NCI-H2081 treated with DMSO at 0.1 percent for 48 hours (cell line): ENCODE measurements around the gene MLLT10.
"Not testable (repeated sequence)": the region's sequence is repeated elsewhere in the genome, so short reads cannot be mapped to it uniquely, and the experiment has no call there.

ENCODE experiments used
- DNase-seq: peaks from one replicate; lab custom pipeline; 2025; lab: John Stamatoyannopoulos, UW

MLLT10 gene

DNA sequence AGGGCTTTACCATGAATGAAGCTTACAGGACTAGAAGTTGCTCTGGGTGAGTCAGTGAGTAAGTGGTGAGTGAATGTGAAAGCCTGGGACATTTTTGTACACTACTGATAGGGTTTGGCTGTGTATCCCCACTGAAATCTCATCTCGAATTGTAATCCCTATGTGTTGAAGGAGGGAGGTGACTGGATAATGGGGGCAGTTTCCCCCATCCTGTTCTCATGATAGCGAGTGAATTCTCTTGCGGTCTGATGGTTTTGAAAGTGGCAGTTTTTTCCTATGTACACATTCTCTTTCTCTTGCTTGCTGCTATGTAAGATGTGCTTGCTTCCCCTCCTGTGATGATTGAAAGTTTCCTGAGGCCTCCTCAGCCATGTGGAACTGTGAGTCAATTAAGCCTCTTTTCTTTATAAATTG, 47.4 kb downstream of the MLLT10 start:
- DNase-seq, result not testable (repeated sequence)

DNA sequence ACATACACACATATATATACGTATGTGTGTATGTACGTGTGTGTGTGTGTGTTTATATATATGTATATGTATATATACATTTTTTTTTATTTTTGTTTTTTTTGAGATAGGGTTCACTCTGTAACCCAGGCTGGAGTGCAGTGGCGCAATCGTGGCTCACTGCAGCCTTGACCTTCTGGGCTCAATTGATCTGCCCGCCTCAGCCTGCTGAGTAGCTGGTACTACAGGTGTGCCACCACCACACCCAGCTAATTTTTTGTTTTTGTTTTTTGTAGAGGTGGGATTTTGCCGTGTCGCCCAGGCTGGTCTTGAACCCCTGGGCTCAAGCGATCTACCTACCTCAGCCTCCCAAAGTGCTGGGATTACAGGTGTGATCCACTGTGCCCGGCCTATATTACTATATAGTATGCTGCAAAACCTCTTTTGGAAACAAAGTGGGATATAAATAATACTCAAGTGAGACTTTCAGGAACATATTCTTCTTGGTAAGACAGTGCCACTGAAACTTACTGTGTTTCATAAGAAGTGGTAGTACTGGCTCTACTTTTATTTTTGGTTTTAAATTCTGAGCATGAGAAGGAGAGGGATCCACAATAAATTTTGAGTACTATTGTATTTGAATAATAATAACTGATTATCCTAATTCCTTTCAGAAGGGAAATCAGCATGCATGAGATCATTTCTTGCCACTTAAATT, 51.0 kb downstream of the MLLT10 start:
- no peak for DNase-seq

DNA sequence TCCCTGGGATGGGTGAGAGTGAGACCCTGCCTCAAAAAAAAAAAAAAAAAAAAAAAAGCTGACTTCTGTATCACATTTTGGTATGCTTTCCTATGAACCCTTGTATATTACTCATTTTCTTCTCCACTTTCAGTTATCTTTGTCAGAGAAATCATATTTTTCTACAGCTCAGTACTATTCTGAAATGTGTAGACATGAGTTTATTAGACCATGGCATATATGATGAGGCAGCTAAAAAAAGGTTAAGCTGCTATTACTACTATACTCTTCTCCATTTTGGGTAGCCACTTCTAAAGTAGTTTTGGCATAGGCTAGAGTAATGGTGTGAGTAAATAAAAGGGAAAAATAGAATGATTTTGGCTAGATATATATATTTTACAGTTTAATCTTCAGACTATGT, 53.4 kb downstream of the MLLT10 start:
- DNase-seq, result no peak

DNA sequence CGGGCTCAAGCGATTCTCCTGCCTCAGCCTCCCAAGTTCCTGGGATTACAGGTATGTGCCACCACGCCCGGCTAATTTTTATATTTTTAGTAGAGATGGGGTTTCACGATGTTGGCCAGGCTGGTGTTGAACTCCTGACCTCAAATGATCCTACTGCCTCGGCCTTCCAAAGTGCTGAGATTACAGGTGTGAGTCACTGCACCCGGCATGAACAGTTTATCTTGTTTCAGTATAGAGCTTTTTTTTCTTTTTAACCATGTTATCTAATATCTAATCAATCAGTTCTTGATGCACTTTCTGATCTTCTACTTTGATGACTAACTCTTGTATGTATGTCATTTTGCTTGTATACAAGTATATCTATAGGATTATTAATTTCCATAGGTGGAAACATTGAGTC, 54.1 kb downstream of the MLLT10 start:
- not testable (repeated sequence) for DNase-seq

DNA sequence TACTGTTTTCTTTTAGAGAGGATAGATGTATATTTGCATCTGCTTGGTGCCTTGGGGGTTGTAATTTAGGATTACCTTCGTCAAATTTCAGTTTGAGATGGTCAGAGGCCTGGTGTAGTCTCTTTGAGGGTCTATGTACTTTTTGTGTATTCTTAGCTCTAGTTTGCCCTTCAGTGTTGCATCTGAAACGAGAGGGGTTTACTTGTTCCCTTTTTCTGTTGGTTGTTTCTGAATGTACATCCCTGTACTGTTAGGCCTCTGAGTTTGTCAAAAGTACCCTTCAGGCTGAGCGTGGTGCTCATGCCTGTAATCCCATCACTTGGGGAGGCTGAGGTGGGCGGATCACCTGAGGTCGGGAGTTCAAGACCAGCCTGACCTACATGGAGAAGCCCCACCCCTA, 60.0 kb downstream of the MLLT10 start:
- no peak for DNase-seq

DNA sequence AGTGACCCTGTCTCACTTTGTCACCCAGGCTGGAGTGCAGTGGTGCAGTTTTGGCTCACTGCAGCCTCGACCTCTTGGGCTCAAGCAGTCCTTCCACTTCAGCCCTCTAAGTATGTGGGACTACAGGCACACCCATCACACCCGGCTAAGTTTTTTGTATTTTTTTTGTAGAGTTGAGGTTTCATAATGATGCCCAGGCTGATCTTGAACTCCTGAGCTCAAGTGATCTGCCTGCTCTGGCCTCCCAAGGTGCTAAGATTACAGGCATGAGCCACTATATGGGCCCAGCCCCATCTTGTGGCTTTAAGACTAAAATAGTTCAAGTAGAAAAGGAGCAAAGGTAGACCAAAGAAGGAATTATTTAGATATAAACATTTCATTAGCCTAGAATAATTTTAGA, 65.5 kb downstream of the MLLT10 start:
- DNase-seq, result no peak

DNA sequence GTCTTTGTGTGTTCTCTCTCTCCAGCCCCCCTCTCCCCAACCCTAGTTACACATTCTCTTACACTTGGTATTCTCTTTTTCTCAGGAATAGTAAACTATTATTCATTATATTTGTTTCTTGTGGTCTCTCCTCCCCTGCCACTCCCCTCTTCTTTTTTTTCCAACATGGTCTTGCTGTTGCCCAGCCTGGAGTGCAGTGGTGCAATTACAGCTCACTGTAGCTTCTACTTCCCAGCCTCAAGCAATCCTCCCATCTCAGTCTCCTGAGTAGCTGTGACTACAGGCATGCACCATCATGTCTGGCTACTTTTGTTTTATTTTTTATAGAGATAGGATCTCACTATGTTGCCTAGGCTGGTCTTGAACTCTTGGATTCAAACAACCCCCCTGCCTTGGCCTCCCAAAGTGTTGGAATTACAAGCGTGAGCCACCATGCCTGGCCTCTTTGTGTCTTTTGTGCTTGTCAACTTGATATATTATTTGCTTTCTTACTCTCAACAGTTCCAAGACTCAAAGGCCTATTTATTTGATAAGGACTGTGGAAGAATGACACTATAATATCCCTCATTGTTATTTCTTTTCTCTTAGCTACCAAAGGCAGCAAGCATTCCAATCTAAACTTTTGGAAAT, 66.9 kb downstream of the MLLT10 start:
- no peak for DNase-seq

DNA sequence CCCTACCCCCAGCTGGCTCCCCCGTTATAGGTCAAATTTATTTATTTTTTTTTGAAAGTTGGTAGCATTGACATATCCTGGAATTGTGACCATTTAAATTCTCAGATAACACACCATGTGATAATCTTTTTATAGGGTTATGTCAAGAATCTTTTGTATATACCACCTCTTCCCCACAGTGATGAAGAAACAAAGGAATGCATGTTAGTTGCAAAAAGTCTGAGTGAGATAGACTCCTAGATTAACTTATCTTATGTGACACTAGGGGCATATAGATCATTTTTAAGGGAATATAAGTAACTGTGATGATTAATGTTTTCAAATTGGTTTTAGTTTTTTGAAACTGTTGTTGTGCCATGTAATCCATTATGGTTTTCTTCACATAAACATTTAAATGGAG, 68.3 kb downstream of the MLLT10 start:
- no peak for DNase-seq

DNA sequence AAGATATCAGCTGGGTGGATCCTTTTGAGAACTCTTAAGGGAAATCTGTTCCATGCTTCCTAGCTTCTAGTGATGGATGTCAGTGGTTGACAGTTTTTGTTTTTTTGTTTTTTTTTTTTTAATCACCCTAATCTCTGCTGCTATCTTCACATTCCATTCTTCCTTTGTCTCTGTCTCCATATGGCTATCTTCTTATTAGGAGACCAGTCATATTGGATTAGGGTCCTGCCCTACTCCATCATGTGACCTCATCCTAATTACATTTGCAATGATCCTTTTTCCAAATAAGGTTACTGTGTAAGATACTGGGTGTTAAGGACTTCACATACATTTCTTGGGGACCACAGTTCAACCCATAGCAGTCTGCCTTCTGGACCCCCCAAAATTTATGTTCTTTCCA, 69.7 kb downstream of the MLLT10 start:
- no peak for DNase-seq

DNA sequence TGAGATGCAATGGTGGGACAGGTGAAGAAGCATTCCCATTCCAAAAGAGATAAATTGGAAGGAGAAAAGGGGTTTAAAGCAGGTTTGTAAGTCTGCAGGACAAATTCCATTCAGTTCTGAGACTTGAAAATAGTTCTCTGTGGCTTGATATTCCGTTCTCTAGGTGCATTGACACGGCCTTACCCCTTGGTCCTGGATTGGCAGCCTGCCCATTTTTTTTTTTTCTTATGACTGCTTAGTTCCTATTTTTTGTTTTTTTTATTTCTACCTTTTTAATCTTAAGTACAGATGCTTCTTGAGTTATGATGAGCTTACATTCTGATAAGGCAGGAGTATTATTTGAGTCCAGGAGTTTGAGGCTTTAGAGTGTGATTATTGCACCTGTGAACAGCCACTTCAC, 70.6 kb downstream of the MLLT10 start:
- no peak for DNase-seq

DNA sequence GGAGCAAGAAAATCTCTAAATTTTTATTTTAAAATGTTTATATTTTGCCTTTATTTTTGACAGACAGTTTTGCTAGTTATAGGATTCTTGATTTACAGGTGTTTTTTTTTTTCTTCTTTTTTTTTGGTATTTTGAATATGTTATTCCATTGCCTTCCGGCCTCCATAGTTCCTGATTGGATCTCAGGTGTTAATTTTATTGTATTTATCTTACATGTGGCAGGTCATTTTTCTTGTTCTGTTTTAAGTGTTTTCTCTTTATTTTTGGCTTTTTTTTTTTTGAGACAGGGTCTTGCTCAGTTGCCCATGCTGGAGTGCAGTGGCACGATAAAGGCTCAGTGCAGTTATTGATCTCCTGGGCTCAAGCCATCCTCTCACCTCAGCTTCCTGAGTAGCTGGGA, 73.9 kb downstream of the MLLT10 start:
- no peak for DNase-seq

DNA sequence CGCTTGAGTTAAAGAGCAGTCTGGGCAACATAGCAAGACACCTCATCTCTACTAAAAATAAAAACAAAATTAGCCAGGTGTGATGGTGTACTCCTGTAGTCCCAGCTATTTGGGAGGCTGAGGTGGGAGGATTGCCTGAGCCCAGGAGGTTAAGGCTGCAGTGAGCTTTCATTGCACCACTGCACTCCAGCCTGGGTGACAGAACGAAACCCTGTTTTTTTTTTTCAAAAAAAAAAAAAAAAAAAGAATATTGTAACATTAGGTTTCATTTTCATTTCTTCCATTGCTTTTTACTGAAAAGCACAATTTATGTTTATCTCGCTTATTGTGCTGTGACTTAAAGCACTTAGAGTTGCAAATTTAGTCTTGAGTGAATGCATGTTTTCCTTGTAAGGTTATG, 80.0 kb downstream of the MLLT10 start:
- no peak for DNase-seq

DNA sequence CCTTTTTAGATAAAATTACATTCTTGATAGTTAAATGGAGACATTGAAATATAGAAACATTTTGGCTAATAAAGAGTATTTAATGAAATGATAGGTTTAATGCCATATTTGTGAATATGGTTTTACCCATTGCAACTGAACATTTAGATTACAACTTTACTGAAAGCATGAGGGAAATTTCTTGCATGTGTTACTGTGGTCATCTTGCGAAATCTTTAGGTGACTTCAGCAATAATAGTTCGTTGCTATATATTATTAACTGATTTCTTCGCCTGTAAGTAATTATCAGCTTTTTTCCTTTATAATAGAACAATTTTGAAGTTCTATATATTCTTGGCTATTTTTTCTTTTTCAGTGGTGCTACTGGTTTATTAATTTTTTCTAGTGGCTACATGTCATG, 83.2 kb downstream of the MLLT10 start:
- no peak for DNase-seq

DNA sequence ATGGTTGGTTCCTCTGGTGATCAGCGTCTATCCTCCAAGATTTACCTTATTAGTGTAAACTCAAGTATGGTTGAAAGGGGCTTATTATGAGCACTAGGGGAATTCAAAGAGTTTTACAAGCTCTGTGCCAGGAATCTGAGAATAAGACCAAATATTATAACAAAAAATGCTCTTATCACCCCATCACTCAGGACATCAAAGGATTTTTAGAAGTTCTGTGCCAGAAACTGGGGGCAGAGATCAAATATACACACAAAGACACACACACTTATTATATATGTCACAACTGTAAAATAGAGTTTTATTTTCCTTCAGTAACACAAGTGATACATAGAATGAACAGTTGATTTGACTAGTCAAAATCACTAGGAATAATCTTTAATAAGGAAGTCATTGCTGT, 89.3 kb downstream of the MLLT10 start:
- no peak for DNase-seq

DNA sequence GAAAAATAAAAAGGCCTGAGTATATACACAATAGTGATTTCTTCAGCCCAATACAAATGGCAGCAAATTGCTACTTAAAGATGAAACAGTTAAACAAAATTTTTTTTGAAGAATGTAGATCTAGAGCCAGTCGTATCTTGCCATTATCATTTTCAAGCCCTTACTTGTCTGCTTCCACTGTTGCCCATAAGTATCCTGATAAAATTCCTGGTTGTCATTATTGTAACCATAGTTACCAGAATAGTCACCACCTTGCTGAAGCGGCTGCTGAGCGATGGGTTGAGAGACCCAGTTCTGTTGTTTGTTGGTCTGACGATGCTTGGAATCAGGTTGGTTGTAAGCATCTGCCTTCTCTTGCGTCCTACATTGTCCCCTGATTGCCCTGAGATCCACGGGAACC, 90.4 kb downstream of the MLLT10 start:
- DNase-seq, result not testable (repeated sequence)

DNA sequence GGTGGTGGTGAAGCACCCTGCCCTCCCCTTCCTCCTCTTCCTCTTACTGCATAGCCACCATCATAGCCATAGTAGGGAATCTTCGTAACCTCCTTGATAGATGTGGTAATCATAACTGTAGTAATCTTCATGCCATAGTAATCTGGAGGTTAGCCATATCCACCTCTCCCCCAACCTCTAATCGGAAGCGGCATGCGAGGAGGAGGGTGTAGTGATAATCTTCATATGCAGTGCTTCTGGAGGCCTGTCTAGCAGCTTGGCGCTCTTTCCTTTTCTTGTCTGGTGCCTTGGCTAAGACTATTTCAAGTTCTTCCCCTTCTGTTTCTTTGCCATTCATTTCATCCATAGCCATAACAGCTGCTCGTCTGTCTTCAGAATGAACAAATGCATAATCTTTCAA, 90.9 kb downstream of the MLLT10 start:
- DNase-seq, result no peak

DNA sequence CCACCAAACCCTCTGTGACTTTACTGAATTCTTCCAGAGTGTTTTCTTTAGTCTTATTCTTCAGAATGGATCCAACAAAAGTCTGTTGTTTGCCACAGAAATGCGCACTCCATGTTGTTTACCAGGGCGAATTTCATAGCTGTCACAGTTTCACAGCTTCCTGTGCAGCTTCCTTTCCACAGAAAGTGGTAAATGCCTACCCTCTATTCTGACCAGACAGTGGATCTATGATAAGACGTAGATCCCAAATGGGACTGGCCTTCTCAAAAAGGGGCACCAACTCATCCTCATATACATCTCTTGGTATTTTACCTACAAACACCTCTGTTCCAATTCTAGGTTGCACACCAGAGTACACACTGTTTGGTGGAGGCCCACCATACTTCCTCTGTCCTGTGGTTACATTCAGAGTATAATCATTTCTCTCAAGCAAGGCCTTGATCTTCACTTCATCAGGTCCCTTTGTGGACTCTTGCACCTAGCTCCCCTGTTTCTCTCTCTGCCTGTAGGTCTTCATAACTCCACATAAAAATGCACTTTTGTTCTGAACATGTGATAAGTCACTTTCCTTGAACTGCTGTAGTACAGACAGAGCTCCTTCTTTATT, 91.7 kb downstream of the MLLT10 start:
- DNase-seq, result no peak

DNA sequence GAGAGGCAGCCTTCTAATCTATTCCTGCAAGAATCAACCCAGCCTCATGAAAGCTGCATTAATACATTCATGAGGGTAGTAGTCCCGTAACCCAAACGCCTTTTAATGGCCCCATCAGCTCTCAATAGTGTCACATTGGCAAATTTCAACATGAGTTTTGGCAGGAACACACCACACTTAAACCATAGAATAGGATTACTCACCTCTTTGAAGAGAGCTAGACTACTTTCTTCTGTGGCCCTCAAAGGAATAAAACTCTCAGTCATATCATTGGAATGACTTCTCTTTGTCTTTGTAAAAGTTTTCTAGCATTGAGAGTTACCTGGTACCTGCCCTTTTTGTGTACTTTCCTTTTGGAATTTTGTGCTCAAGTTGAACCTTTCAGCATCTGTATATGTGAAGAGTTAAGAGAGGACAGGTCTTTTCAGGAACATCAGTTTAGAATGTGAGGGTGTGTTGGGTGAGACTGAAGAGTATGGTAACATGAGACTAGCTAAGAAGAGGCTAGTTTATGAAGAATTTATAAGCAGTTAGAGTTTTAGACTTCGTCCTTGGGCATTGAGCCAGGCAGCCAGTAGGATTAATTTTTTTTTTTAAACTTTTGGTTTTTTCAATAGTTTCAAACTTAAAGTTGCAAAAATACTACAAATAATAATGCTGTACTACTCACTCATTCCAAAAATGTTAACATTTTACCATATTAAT, 92.6 kb downstream of the MLLT10 start:
- no peak for DNase-seq

DNA sequence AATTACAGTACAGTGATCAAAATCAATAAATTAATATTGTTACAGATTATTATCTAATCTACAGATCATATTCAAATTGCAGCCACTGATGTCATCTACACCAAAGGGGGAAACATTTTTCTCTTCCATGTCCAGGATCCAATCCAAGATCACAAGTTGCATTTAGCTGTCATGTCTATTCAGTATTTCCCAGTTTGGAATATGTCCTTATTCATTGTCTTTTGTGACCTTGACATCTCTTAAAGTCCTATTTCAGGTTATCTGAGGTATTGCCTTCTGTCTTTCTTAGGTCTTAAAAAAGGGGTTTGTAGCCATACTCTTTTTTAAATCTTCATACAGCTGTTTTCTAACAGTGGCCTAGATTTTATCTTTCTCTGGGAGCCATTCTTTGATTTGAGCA, 93.3 kb downstream of the MLLT10 start:
- DNase-seq, result no peak

DNA sequence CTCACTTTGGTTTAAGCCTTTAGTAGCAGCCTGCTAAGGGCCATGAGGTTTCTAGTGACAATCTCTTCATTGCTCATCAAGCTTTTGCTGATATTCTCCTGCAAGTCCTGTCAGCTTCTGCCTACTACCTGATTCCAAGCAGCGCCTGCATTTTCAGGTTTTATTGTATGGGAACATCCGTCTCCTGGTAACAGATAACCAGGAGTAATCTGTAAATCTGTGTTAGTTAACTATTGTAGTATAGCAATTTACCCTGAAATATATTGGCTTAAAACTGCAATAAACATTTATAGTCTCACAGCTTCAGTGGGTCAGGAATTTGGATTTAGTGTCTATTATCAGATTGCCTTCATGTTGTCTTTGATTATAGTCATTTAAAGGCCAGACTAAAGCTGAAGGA, 94.0 kb downstream of the MLLT10 start:
- no peak for DNase-seq

DNA sequence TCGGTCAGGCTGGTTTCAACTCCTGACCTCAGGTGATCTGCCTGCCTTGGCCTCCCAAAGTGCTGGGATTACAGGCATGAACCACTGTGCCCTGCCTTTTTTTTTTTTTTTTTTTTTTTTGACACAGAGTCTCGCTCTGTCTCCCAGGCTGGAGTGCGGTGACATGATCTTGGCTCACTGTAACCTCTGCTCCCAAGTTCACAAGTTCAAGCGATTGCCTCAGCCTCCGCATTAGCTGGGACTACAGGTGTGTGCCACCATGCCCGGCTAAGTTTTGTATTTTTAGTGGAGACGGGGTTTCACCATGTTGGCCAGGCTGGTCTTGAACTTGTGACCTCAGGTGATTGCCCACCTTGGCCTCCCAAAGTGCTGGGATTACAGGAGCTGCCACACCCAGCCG, 94.6 kb downstream of the MLLT10 start:
- not testable (repeated sequence) for DNase-seq

DNA sequence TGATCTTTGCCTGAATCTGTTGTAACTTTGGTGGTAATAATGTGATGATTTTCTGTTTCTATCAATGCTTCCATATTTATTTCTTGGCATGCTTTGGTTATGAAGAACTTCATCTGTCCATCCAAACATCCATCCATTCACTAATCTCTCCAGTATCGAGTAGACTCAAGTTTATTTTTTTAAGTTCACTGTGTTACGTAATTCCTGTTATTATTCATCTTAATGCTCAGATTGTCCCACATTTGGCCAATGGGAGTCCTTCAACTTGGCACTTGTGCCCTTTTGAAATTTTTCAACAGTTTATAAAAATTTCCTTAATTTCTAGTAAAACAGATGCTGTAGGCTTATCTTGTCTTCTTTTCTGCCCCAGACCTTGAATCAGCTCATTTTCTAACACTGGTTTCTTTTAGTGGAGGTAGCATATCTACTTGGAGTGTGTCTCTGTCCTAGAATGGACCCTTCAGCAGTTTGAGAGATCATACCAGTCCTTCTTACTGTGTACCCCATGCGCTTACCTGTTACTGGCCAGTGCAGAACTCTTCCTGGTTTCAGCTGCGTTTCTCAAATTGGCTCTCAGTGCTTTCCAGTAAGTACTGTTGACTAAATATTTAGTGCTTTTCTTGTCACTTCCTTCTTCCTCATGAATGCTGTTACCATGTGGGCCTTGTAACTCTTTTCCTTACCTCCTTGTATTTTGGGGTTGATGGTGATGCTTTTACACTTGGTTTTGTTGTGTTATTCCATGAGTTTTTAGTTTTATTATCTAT, 100.8 kb downstream of the MLLT10 start:
- no peak for DNase-seq
